Endothelial cell of umbilical vein (primary cell): ENCODE measurements around the gene CPZ.

ENCODE experiments used
- CTCF ChIP-seq, 2 donors: IDR thresholded peaks; 1 replicate in 1 of 2; 2 replicates in 1 of 2; pipeline ENCODE4 v1.5.1; 2011; ENCODE audit warnings: low read length in 2 of 2, mild to moderate bottlenecking in 2 of 2, moderate library complexity in 2 of 2, control low read depth in 1 of 2, inconsistent platforms in 1 of 2, low read depth in 1 of 2; ENCODE audit not compliant: insufficient read depth in 1 of 2; ENCODE audit errors: extremely low read depth in 1 of 2
- EZH2 ChIP-seq: IDR thresholded peaks from 2 replicates; pipeline ENCODE4 v1.6.1; 2012; ENCODE audit warnings: borderline replicate concordance, low read depth, mild to moderate bottlenecking, moderate library complexity, low read length, inconsistent platforms; ENCODE audit not compliant: severe bottlenecking
- FOS ChIP-seq: IDR thresholded peaks from 2 replicates; pipeline ENCODE4 v1.6.1; 2011; ENCODE audit warnings: mild to moderate bottlenecking, low read length, moderate library complexity, borderline replicate concordance; ENCODE audit not compliant: insufficient read depth
- GATA2 ChIP-seq: IDR thresholded peaks from 2 replicates; pipeline ENCODE4 v1.7.0; 2011; ENCODE audit warnings: low read depth, mild to moderate bottlenecking, moderate library complexity, mixed read lengths, low read length; ENCODE audit not compliant: insufficient read length, insufficient read depth
- MAX ChIP-seq: IDR thresholded peaks from 2 replicates; pipeline ENCODE4 v1.6.1; 2011; ENCODE audit not compliant: insufficient read depth, insufficient read length
- POLR2A ChIP-seq: IDR thresholded peaks from 2 replicates; pipeline ENCODE4 v1.6.1; 2012; ENCODE audit warnings: low read depth, mild to moderate bottlenecking, control low read depth, low read length

- TF ChIP-seq EZH2 (peak; percentile 70), POLR2A (no peak), CTCF (IDR thresholded peaks at IDR 0.05; ENCODE audit: extremely low read depth in 1 of 2, insufficient read depth in 1 of 2, low read depth in 1 of 2, low read length in 2 of 2) (no peak), FOS (no peak), MAX (no peak), GATA2 (no peak)
These were observed at the start of gene CPZ for GRCh38 chr4:8592366-8593263.
